HCT116 (cell line): ENCODE measurements around the gene FAM171A2. TPM values are rescaled to one million over a fixed set of nuclear protein-coding genes. Genes with fewer than 3 reads are reported as not detected.

Experiments
- ATAC-seq: fragments of 200-7000 bp; cut with Tn5 transposase; 2 replicates; pipeline ENCODE4 v1.9.1; 2020; ENCODE audit warnings: mild to moderate bottlenecking, moderate library complexity
- BruUV-seq: library from RNA; stranded (reverse); fragments of 400-500 nt; replicated peaks from 2 replicates; lab custom pipeline; 2021; lab: Mats Ljungman, UMichigan
- CTCF ChIA-PET: fragments of 300-600 bp; sonication (Branson Sonifier 250); formaldehyde crosslinking; loops from one replicate; lab custom pipeline; 2021; ENCODE audit warnings: antibody characterized with exemption; lab: Charles Lee
- POLR2A ChIA-PET: fragments of 300-600, 350-600 bp; sonication (Branson Sonifier 250); formaldehyde crosslinking; loops from one replicate; lab custom pipeline; 2021; ENCODE audit warnings: antibody characterized with exemption; lab: Charles Lee
- RAD21 ChIA-PET, 2 experiments: fragments of 300-600 bp; sonication (Branson Sonifier 250); formaldehyde crosslinking; loops; one replicate each; lab custom pipeline; 2023; ENCODE audit warnings: low total read pairs in 2 of 2; ENCODE audit not compliant: uncharacterized antibody in 2 of 2, unreplicated experiment in 2 of 2, low non-redundant PET in 1 of 2; lab: Charles Lee
- DNase-seq: peaks from one replicate; pipeline ENCODE4 v3.0.0-alpha.2; 2010; ENCODE audit warnings: low read depth, low spot score
- H2AFZ ChIP-seq: fragments of 200-600 bp; shearing (Covaris generic), sonication (generic); 2 replicates; pipeline ENCODE4 v1.6.1; 2017; ENCODE audit warnings: low read depth, mixed run types, mixed read lengths, antibody characterized with exemption, low read length; ENCODE audit not compliant: poor library complexity, severe bottlenecking
- H3K27ac ChIP-seq: 2 replicates; pipeline ENCODE4 v1.5.1; 2012; ENCODE audit warnings: low read depth, low read length
- H3K27me3 ChIP-seq: fragments of 200-600 bp; sonication (generic); 2 replicates; pipeline ENCODE4 v1.6.1; 2016; ENCODE audit warnings: mixed run types, low read length, mixed read lengths; ENCODE audit not compliant: insufficient read depth
- H3K36me3 ChIP-seq, 2 experiments: fragments of 200-500 bp in 1 of 2; fragments of 200-600 bp in 1 of 2; sonication (Bioruptor generic) in 1 of 2; sonication (generic) in 1 of 2; 2 replicates each; pipeline versions ENCODE4 v1.5.1 to v1.6.1; 2014 to 2016; ENCODE audit warnings: low read length in 2 of 2, inconsistent platforms in 1 of 2, mixed read lengths in 1 of 2, mixed run types in 1 of 2; ENCODE audit not compliant: insufficient read depth in 2 of 2, control insufficient read depth in 1 of 2
- H3K4me1 ChIP-seq, 2 experiments: fragments of 200-600 bp in 1 of 2; sonication (generic) in 1 of 2; 2 replicates each; pipeline versions ENCODE4 v1.5.1 to v1.6.1; 2012 to 2017; ENCODE audit warnings: low read length in 2 of 2, inconsistent platforms in 1 of 2, mild to moderate bottlenecking in 1 of 2, mixed read lengths in 1 of 2, mixed run types in 1 of 2, moderate library complexity in 1 of 2; ENCODE audit not compliant: insufficient read depth in 2 of 2, control insufficient read depth in 1 of 2
- H3K4me2 ChIP-seq: fragments of 200-600 bp; sonication (generic); 2 replicates; pipeline ENCODE4 v1.6.1; 2017; ENCODE audit warnings: mixed run types, low read length, mixed read lengths
- H3K4me3 ChIP-seq, 2 experiments: fragments of 200-600 bp in 1 of 2; sonication (generic) in 1 of 2; replicated peaks in 1 of 2; 2 replicates each; pipeline ENCODE4 v1.5.1; 2011 to 2016; ENCODE audit warnings: low read length in 2 of 2, control low read depth in 1 of 2, low read depth in 1 of 2, mild to moderate bottlenecking in 1 of 2, mixed read lengths in 1 of 2, mixed run types in 1 of 2
- H3K79me2 ChIP-seq: fragments of 200-600 bp; sonication (generic); 2 replicates; pipeline ENCODE4 v1.6.1; 2017; ENCODE audit warnings: mild to moderate bottlenecking, mixed run types, low read length, moderate library complexity, mixed read lengths; ENCODE audit not compliant: insufficient read depth
- H3K9ac ChIP-seq: fragments of 200-600 bp; sonication (generic); 2 replicates; pipeline ENCODE4 v1.6.1; 2016; ENCODE audit warnings: low read length, mixed read lengths
- H3K9me2 ChIP-seq: fragments of 200-600 bp; sonication (generic), shearing (Covaris generic); 2 replicates; pipeline ENCODE4 v1.6.1; 2017; ENCODE audit warnings: mixed run types, mild to moderate bottlenecking, moderate library complexity; ENCODE audit not compliant: insufficient read depth
- H3K9me3 ChIP-seq, 2 experiments: fragments of 200-500 bp in 1 of 2; fragments of 200-600 bp in 1 of 2; sonication (Bioruptor generic) in 1 of 2; sonication (generic) in 1 of 2; 2 replicates each; pipeline ENCODE4 v1.6.1; 2014 to 2017; ENCODE audit warnings: low read length in 2 of 2, mixed read lengths in 2 of 2, inconsistent platforms in 1 of 2, low read depth in 1 of 2, mild to moderate bottlenecking in 1 of 2, mixed run types in 1 of 2, moderate library complexity in 1 of 2; ENCODE audit not compliant: control insufficient read depth in 1 of 2, insufficient read depth in 1 of 2
- H4K20me1 ChIP-seq: fragments of 200-600 bp; sonication (generic), shearing (Covaris generic); 2 replicates; pipeline ENCODE4 v1.6.1; 2017; ENCODE audit warnings: mixed run types, mild to moderate bottlenecking, moderate library complexity; ENCODE audit not compliant: insufficient read depth
- CBX3 ChIP-seq: IDR thresholded peaks from 2 replicates; pipeline ENCODE4 v1.6.1; 2012; ENCODE audit warnings: low read depth
- CEBPB ChIP-seq: IDR thresholded peaks from 2 replicates; pipeline ENCODE4 v1.6.1; 2012; ENCODE audit warnings: low read depth
- ELF1 ChIP-seq: IDR thresholded peaks from 2 replicates; pipeline ENCODE4 v1.6.1; 2012; ENCODE audit warnings: low read depth, borderline replicate concordance
- EZH2phosphoT487 ChIP-seq: fragments of 200-600 bp; IDR thresholded peaks from 2 replicates; pipeline ENCODE4 v1.6.1; 2018; ENCODE audit warnings: antibody characterized with exemption, borderline replicate concordance
- FOSL1 ChIP-seq: IDR thresholded peaks from 2 replicates; pipeline ENCODE4 v1.6.1; 2012; ENCODE audit warnings: low read depth
- JUND ChIP-seq: IDR thresholded peaks from 2 replicates; pipeline ENCODE4 v1.6.1; 2012
- RAD21 ChIP-seq: IDR thresholded peaks from 2 replicates; pipeline ENCODE4 v1.6.1; 2012; ENCODE audit warnings: low read depth, mild to moderate bottlenecking
- REST ChIP-seq: IDR thresholded peaks from 2 replicates; pipeline ENCODE4 v1.6.1; 2012; ENCODE audit warnings: low read depth
- TCF7L2 ChIP-seq: IDR thresholded peaks from 2 replicates; pipeline ENCODE4 v1.7.0; 2011; ENCODE audit warnings: borderline replicate concordance, inconsistent platforms; ENCODE audit not compliant: insufficient read depth, insufficient read length; ENCODE audit errors: extremely low read depth
- YY1 ChIP-seq: IDR thresholded peaks from 2 replicates; pipeline ENCODE4 v1.6.1; 2011; ENCODE audit warnings: low read length, low read depth, moderate library complexity, mild to moderate bottlenecking; ENCODE audit not compliant: insufficient replicate concordance; ENCODE audit errors: extremely low read depth
- ZNF274 ChIP-seq: fragments of 200-500 bp; sonication (Bioruptor generic); IDR thresholded peaks from 2 replicates; pipeline ENCODE4 v1.6.1; 2014; ENCODE audit warnings: mild to moderate bottlenecking, low read depth, low read length, inconsistent platforms
- intact Hi-C: fragments of 100-400 bp; cut with micrococcal nuclease; formaldehyde crosslinking; loops from 2 replicates; pipeline ENCODE4 v1.10.0; 2022
- total RNA-seq: library from RNA; stranded (reverse); gene quantifications from one replicate; pipeline ENCODE4 v1.2.1, GENCODE V29; 2021; ENCODE audit not compliant: unreplicated experiment
- TF ChIP-seq, protein P1 (sequence below): IDR thresholded peaks from 2 replicates; pipeline ENCODE4 v1.6.1; 2011; ENCODE audit warnings: mild to moderate bottlenecking, low read length, moderate library complexity; ENCODE audit not compliant: insufficient replicate concordance; ENCODE audit errors: extremely low read depth

Gene FAM171A2
- total RNA-seq, 1 experiment from 2014 or later, result 18.0 TPM

DNA sequence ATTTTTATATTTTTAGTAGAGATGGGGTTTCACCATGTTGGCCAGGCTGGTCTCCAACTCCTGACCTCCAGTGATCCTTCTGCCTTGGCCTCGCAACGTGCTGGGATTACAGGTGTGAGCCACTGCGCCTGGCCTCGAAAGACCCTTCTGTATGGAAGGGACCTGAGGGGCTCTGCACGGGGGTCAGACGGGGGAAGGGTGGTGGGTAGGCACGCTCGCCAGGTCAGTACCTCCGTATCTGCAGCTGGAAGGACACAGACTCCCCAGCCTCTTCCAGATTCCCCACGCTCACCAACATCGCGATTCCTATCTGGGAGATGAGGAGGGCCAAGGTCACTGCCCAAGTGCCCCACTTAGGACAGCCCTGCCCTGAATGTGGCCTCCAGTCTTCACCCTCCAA is 13.1 kb upstream of the FAM171A2 start:
- POLR2A ChIA-PET, result no interaction called here
- Histone ChIP-seq H3K27me3 (no peaks in the 10 kb centered on the region), H3K4me1 (peaks cover 0 to 13% of the 10 kb centered on the region in 2 experiments; a peak in 3 of 4 replicates), H4K20me1 (no peaks in the 10 kb centered on the region), H3K27ac (no peak overlapping the region), H3K9me2 (no peaks in the 10 kb centered on the region), H3K4me2 (no peak overlapping the region), H2AFZ (no peak overlapping the region), H3K4me3 (no peak overlapping the region), H3K36me3 (no peaks in the 10 kb centered on the region), H3K79me2 (no peaks in the 10 kb centered on the region), H3K9me3 (no peaks in the 10 kb centered on the region), H3K9ac (no peak overlapping the region)
- RAD21 ChIA-PET, result no interaction called here
- intact Hi-C loops, result no loop called here
- ATAC-seq (no peak), DNase-seq (no peak)
- CTCF ChIA-PET, result interaction anchor here (0.7 to 1.7 kb wide), 6 partner anchors 8 to 433 kb away, joined by 3 to 9 read pairs (median 4); partner anchors contain the start of gene FAM171A2
- no peak for TF ChIP-seq ZNF274
- TF ChIP-seq TCF7L2, result no peak
- TF ChIP-seq FOSL1, result no peak
- no peak for TF ChIP-seq EZH2phosphoT487
- no peak for TF ChIP-seq REST
- TF ChIP-seq RAD21, result no peak
- no peak for TF ChIP-seq ELF1
- no peak for TF ChIP-seq CBX3
- TF ChIP-seq, protein P1, sequence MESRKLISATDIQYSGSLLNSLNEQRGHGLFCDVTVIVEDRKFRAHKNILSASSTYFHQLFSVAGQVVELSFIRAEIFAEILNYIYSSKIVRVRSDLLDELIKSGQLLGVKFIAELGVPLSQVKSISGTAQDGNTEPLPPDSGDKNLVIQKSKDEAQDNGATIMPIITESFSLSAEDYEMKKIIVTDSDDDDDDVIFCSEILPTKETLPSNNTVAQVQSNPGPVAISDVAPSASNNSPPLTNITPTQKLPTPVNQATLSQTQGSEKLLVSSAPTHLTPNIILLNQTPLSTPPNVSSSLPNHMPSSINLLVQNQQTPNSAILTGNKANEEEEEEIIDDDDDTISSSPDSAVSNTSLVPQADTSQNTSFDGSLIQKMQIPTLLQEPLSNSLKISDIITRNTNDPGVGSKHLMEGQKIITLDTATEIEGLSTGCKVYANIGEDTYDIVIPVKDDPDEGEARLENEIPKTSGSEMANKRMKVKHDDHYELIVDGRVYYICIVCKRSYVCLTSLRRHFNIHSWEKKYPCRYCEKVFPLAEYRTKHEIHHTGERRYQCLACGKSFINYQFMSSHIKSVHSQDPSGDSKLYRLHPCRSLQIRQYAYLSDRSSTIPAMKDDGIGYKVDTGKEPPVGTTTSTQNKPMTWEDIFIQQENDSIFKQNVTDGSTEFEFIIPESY, result no peak
- no peak for TF ChIP-seq YY1
- no peak for TF ChIP-seq JUND
- TF ChIP-seq CEBPB, result no peak
- BruUV-seq, result no TSS peak
